Erythroblast (primary cell): Measurements from ENCODE around the gene TEKT5.

ENCODE experiments used
- GATA1 ChIP-seq: IDR thresholded peaks from 2 replicates; pipeline ENCODE4 v1.6.1; 2011; ENCODE audit warnings: low read depth, mild to moderate bottlenecking, control low read depth, low read length, moderate library complexity
- POLR2A ChIP-seq: IDR thresholded peaks from 2 replicates; pipeline ENCODE4 v1.6.1; 2011; ENCODE audit warnings: mild to moderate bottlenecking, low read length

GRCh38 chr16:10606607-10607006, 88.1 kb downstream of the TEKT5 start:
- TF ChIP-seq POLR2A (no peak), GATA1 (no peak)
